H1 (cell line): ENCODE data around the gene CTNNBL1. TPM values are rescaled to one million over a fixed set of nuclear protein-coding genes. Genes with fewer than 3 reads are reported as not detected.

Experiments
- CTCF ChIA-PET: fragments of 300-600 bp; sonication (Branson Sonifier 250); formaldehyde crosslinking; loops from one replicate; lab custom pipeline; 2021; ENCODE audit not compliant: partially characterized antibody; lab: Charles Lee
- POLR2A ChIA-PET: fragments of 300-600 bp; sonication (Branson Sonifier 250); formaldehyde crosslinking; loops from one replicate; lab custom pipeline; 2021; ENCODE audit warnings: inconsistent platforms; ENCODE audit not compliant: partially characterized antibody; lab: Charles Lee
- DNase-seq, 2 experiments: peaks; one replicate each; pipeline versions ENCODE4 v3.0.0 to v3.0.0-alpha.2; 2010 to 2022; ENCODE audit warnings: low spot score in 2 of 2, low read depth in 1 of 2, mixed read lengths in 1 of 2
- FAIRE-seq: peaks from 2 replicates; lab custom pipeline; 2011; peaks lifted over from hg19 to GRCh38; lab: Jason Lieb, UNC
- H2AFZ ChIP-seq: 2 replicates; pipeline ENCODE4 v1.8.1; 2012; ENCODE audit warnings: low read length, inconsistent platforms
- H2AK5ac ChIP-seq: 2 replicates; pipeline ENCODE4 v1.6.1; 2013; ENCODE audit warnings: low read depth, low read length
- H2BK120ac ChIP-seq: replicated peaks from 2 replicates; pipeline ENCODE3; 2013; ENCODE audit warnings: low read depth, low read length, inconsistent platforms
- H2BK12ac ChIP-seq: 2 replicates; pipeline ENCODE4 v1.6.1; 2013; ENCODE audit warnings: low read depth, low read length
- H2BK15ac ChIP-seq: 2 replicates; pipeline ENCODE4 v1.6.1; 2013; ENCODE audit warnings: low read length
- H2BK20ac ChIP-seq: 2 replicates; pipeline ENCODE4 v1.6.1; 2013; ENCODE audit warnings: low read length
- H2BK5ac ChIP-seq: 2 replicates; pipeline ENCODE4 v1.6.1; 2013; ENCODE audit warnings: low read depth, low read length
- H3K14ac ChIP-seq: 2 replicates; pipeline ENCODE4 v1.6.1; 2013; ENCODE audit warnings: inconsistent platforms; ENCODE audit not compliant: insufficient read length
- H3K18ac ChIP-seq: 2 replicates; pipeline ENCODE4 v1.6.1; 2013; ENCODE audit warnings: low read length; ENCODE audit errors: extremely low read depth
- H3K23ac ChIP-seq: 2 replicates; pipeline ENCODE4 v1.6.1; 2013; ENCODE audit warnings: inconsistent platforms; ENCODE audit not compliant: insufficient read length
- H3K23me2 ChIP-seq: 2 replicates; pipeline ENCODE4 v1.6.1; 2013; ENCODE audit warnings: low read depth, low read length
- H3K27ac ChIP-seq: 2 replicates; pipeline ENCODE4 v1.6.1; 2011; ENCODE audit warnings: low read depth, low read length, inconsistent platforms
- H3K27me3 ChIP-seq, 4 experiments: replicated peaks in 1 of 4; 1 replicate in 1 of 4; 2 replicates in 3 of 4; pipeline versions ENCODE4 v1.6.1 to v1.8.1; 2011 to 2013; ENCODE audit warnings: low read length in 3 of 4, mild to moderate bottlenecking in 3 of 4, inconsistent platforms in 2 of 4, mixed read lengths in 2 of 4, moderate library complexity in 1 of 4; ENCODE audit not compliant: control insufficient read depth in 3 of 4, insufficient read depth in 3 of 4; ENCODE audit errors: extremely low read depth in 1 of 4
- H3K36me3 ChIP-seq, 4 experiments: 2 replicates each; pipeline versions ENCODE4 v1.6.1 to v1.8.1; 2011 to 2013; ENCODE audit warnings: mild to moderate bottlenecking in 4 of 4, low read length in 3 of 4, moderate library complexity in 2 of 4, control low read depth in 1 of 4, inconsistent platforms in 1 of 4; ENCODE audit not compliant: insufficient read depth in 4 of 4, control insufficient read depth in 2 of 4
- H3K4ac ChIP-seq: replicated peaks from 2 replicates; pipeline ENCODE3; 2013; ENCODE audit warnings: low read length, low read depth, mixed read lengths, inconsistent platforms; ENCODE audit not compliant: insufficient read length
- H3K4me1 ChIP-seq, 4 experiments: replicated peaks in 1 of 4; 1 replicate in 1 of 4; 2 replicates in 3 of 4; pipeline versions ENCODE4 v1.6.1 to v1.8.1; 2011 to 2013; ENCODE audit warnings: low read length in 3 of 4, inconsistent platforms in 2 of 4, mixed read lengths in 1 of 4; ENCODE audit not compliant: insufficient read depth in 4 of 4, control insufficient read depth in 3 of 4
- H3K4me2 ChIP-seq, 2 experiments: 2 replicates each; pipeline versions ENCODE4 v1.6.1 to v1.8.1; 2011 to 2013; ENCODE audit warnings: low read depth in 2 of 2, low read length in 2 of 2, control low read depth in 1 of 2, inconsistent platforms in 1 of 2, mild to moderate bottlenecking in 1 of 2; ENCODE audit not compliant: insufficient read depth in 1 of 2
- H3K4me3 ChIP-seq, 4 experiments: fragments of 200-600, 300-600 bp in 1 of 4; sonication (generic), shearing (Covaris generic), sonication (Bioruptor Twin) in 1 of 4; 2 replicates each; pipeline versions ENCODE4 v1.5.1 to v1.8.1; 2011 to 2016; ENCODE audit warnings: low read length in 4 of 4, low read depth in 3 of 4, control low read depth in 2 of 4, inconsistent platforms in 2 of 4, mild to moderate bottlenecking in 2 of 4, mixed read lengths in 1 of 4, moderate library complexity in 1 of 4; ENCODE audit not compliant: insufficient read depth in 2 of 4; ENCODE audit errors: extremely low read depth in 1 of 4
- H3K56ac ChIP-seq: replicated peaks from 2 replicates; pipeline ENCODE3; 2013; ENCODE audit warnings: low read depth, mild to moderate bottlenecking, mixed read lengths, low read length, inconsistent platforms; ENCODE audit not compliant: insufficient read length
- H3K79me1 ChIP-seq: 2 replicates; pipeline ENCODE4 v1.6.1; 2013; ENCODE audit warnings: low read depth, low read length, control low read depth
- H3K79me2 ChIP-seq, 2 experiments: 2 replicates each; pipeline versions ENCODE4 v1.6.1 to v1.8.1; 2012 to 2013; ENCODE audit warnings: low read length in 2 of 2, mild to moderate bottlenecking in 2 of 2, inconsistent platforms in 1 of 2; ENCODE audit not compliant: insufficient read depth in 2 of 2, control insufficient read depth in 1 of 2
- H3K9ac ChIP-seq, 4 experiments: replicated peaks in 1 of 4; 1 replicate in 1 of 4; 2 replicates in 3 of 4; pipeline versions ENCODE4 v1.6.1 to v1.8.1; 2011 to 2013; ENCODE audit warnings: low read depth in 3 of 4, low read length in 3 of 4, control low read depth in 2 of 4, mild to moderate bottlenecking in 2 of 4, moderate library complexity in 2 of 4, inconsistent platforms in 1 of 4; ENCODE audit errors: extremely low read depth in 1 of 4
- H3K9me3 ChIP-seq, 2 experiments: 2 replicates each; pipeline versions ENCODE4 v1.6.1 to v1.8.1; 2012 to 2013; ENCODE audit warnings: mild to moderate bottlenecking in 2 of 2, moderate library complexity in 2 of 2, control low read depth in 1 of 2, inconsistent platforms in 1 of 2, low read depth in 1 of 2, low read length in 1 of 2, mixed read lengths in 1 of 2; ENCODE audit not compliant: insufficient read depth in 2 of 2
- H4K20me1 ChIP-seq, 2 experiments: replicated peaks in 1 of 2; 2 replicates each; pipeline versions ENCODE3 to v1.8.1; 2011 to 2013; ENCODE audit warnings: inconsistent platforms in 2 of 2, low read length in 2 of 2, mild to moderate bottlenecking in 1 of 2; ENCODE audit not compliant: insufficient read depth in 2 of 2, control insufficient read depth in 1 of 2
- H4K5ac ChIP-seq: 2 replicates; pipeline ENCODE4 v1.6.1; 2013; ENCODE audit warnings: low read length, low read depth, mixed read lengths, inconsistent platforms; ENCODE audit not compliant: insufficient read length
- H4K8ac ChIP-seq: 2 replicates; pipeline ENCODE4 v1.8.0; 2013; ENCODE audit warnings: mild to moderate bottlenecking, moderate library complexity, low read length, inconsistent platforms; ENCODE audit not compliant: insufficient read depth; ENCODE audit errors: extremely low read depth
- H4K91ac ChIP-seq: replicated peaks from 2 replicates; pipeline ENCODE3; 2013; ENCODE audit warnings: low read length, mixed read lengths, inconsistent platforms; ENCODE audit not compliant: insufficient read length
- ATF2 ChIP-seq: IDR thresholded peaks from 2 replicates; pipeline ENCODE4 v1.6.1; 2012; ENCODE audit warnings: low read length, inconsistent platforms
- CREB1 ChIP-seq: IDR thresholded peaks from 2 replicates; pipeline ENCODE4 v1.6.1; 2012; ENCODE audit warnings: inconsistent platforms
- KDM1A ChIP-seq: fragments of 200-600, 300-600 bp; sonication (generic); IDR thresholded peaks from 2 replicates; pipeline ENCODE4 v1.7.1; 2016; ENCODE audit warnings: mild to moderate bottlenecking, low read length, borderline replicate concordance
- POLR2AphosphoS5 ChIP-seq: IDR thresholded peaks from 2 replicates; pipeline ENCODE4 v1.6.1; 2011; ENCODE audit warnings: low read depth, low read length
- SAP30 ChIP-seq: fragments of 300-600 bp; sonication (generic); IDR thresholded peaks from 2 replicates; pipeline ENCODE4 v1.7.1; 2012; ENCODE audit warnings: low read length, moderate library complexity, mild to moderate bottlenecking, inconsistent platforms; ENCODE audit not compliant: insufficient read depth, insufficient replicate concordance
- SIN3A ChIP-seq, 2 experiments: IDR thresholded peaks in 1 of 2; conservative IDR thresholded peaks in 1 of 2; 2 replicates each; pipeline ENCODE4 v1.6.1; 2011 to 2012; ENCODE audit warnings: low read length in 2 of 2, improper control_type of control experiment in 1 of 2, low read depth in 1 of 2, mild to moderate bottlenecking in 1 of 2
- TAF1 ChIP-seq: IDR thresholded peaks from 2 replicates; pipeline ENCODE4 v1.6.1; 2011; ENCODE audit warnings: mild to moderate bottlenecking, low read depth, low read length
- TBP ChIP-seq: IDR thresholded peaks from 2 replicates; pipeline ENCODE4 v1.6.1; 2011; ENCODE audit warnings: low read depth, low read length, improper control_type of control experiment
- TEAD4 ChIP-seq: IDR thresholded peaks from 2 replicates; pipeline ENCODE4 v1.6.1; 2012; ENCODE audit warnings: low read depth, low read length, inconsistent platforms, mixed read lengths
- WGBS, 2 experiments: shearing (Covaris generic) in 1 of 2; methylation state at CpG; one replicate each; pipeline versions ENCODE4 v1.1.6 to v1.1.7; 2013 to 2015; ENCODE audit warnings: low lambda C conversion rate in 2 of 2, mixed read lengths in 2 of 2, inconsistent platforms in 1 of 2, low coverage in 1 of 2, missing lambda C conversion rate in 1 of 2; ENCODE audit not compliant: insufficient replicate concordance in 2 of 2, insufficient coverage in 1 of 2, insufficient read length in 1 of 2; ENCODE audit errors: extremely low coverage in 1 of 2, missing lambda C conversion rate in 1 of 2; 5-methylcytosine and 5-hydroxymethylcytosine counted together
- polyA plus RNA-seq, 7 experiments: library from polyadenylated mRNA; depleted of rRNA in 3 of 7; stranded (reverse) in 5 of 7; unstranded in 2 of 7; fragments of >200 nt in 5 of 7; fragments of 200-250 nt in 2 of 7; gene quantifications; 1 replicate in 5 of 7; 2 replicates in 1 of 7; 4 replicates in 1 of 7; pipeline versions ENCODE4 v1.2.1 to v1.2.3, GENCODE V29; 2011 to 2013; ENCODE audit warnings: missing spikeins in 2 of 7, mixed read lengths in 2 of 7
- total RNA-seq: library from RNA; stranded (reverse); fragmentation: NEBNext Ultra II Directional; extraction: Animal tissue kit (Norgen Biotek cat#: 25700); gene quantifications from 2 replicates; pipeline ENCODE4 v1.2.1, GENCODE V29; 2021

Gene CTNNBL1
- total and polyA plus RNA-seq, 2 of the 8 experiments (the other 6 are each of a cell fraction or from before 2014, with no cell fraction given) = 19.6 to 81.6 TPM

DNA sequence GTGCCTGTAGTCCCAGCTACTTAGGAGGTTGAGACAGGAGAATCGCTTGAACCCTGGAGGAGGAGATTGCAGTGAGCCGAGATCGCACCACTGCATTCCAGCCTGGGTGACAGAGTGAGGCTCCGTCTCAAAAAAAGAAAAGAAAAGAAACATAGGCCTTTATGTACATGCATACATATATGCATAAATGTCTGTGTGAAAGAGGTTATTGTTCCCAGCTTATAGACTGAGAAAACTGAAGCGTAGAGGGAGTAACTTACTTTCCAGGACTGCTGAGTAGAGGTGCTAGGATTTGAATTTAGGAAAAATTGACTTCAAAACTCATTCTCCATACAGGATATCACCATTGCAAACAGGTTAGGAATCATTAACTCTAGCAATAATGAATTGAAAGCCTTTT lies 32.0 kb downstream of the CTNNBL1 start:
- Histone ChIP-seq H3K36me3 (no peaks in the 10 kb centered on the region), H2BK20ac (no peak overlapping the region), H3K23ac (no peak overlapping the region), H2BK5ac (no peak overlapping the region), H3K4me1 (peaks cover 0 to 6% (median 2%) of the 10 kb centered on the region in 4 experiments; a peak in 3 of 7 replicates), H2BK120ac (no peak overlapping the region), H3K4ac (no peak overlapping the region), H3K4me3 (no peak overlapping the region), H4K20me1 (peaks cover 0 to 2% of the 10 kb centered on the region in 2 experiments), H3K23me2 (no peaks in the 10 kb centered on the region), H3K27me3 (no peaks in the 10 kb centered on the region), H3K79me2 (peaks cover 0 to 27% of the 10 kb centered on the region in 2 experiments; a peak in 2 of 4 replicates), H2BK15ac (no peak overlapping the region), H2AFZ (no peak overlapping the region), H3K9me3 (no peaks in the 10 kb centered on the region), H3K14ac (no peak overlapping the region), H3K56ac (no peak overlapping the region), H3K27ac (no peak overlapping the region), H2AK5ac (no peak overlapping the region), H3K9ac (no peak overlapping the region), H4K5ac (no peak overlapping the region), H2BK12ac (no peak overlapping the region), H4K8ac (no peak overlapping the region), H3K18ac (no peak overlapping the region), H4K91ac (no peak overlapping the region), H3K79me1 (no peaks in the 10 kb centered on the region), H3K4me2 (no peak overlapping the region)
- FAIRE-seq = no peak
- 97% methylated on average over 5 of the region's 5 CpGs; no CpG with 5 or more reads in 1 of the 2 experiments for WGBS, 2 experiments
- no peak for DNase-seq
- TF ChIP-seq CREB1 = no peak
- no peak for TF ChIP-seq SAP30
- no peak for TF ChIP-seq ATF2
- no peak for TF ChIP-seq TBP
- no peak for TF ChIP-seq KDM1A
- TF ChIP-seq TAF1 = no peak
- TF ChIP-seq POLR2AphosphoS5 = no peak
- no peak for TF ChIP-seq TEAD4
- no peak for TF ChIP-seq SIN3A (conservative IDR thresholded peaks at IDR 0.05 in 1 of 2, IDR thresholded peaks at IDR 0.05 in 1 of 2; ENCODE audit: low read depth in 1 of 2, low read length in 2 of 2)
- CTCF ChIA-PET = interaction anchor here (0.6 to 1.5 kb wide), 5 partner anchors 15 to 266 kb away, joined by 3 to 4 read pairs (median 3); no protein-coding TSS in a partner anchor
- POLR2A ChIA-PET = interaction anchor here (2.1 kb wide), 1 partner anchor 32 kb away, joined by 4 read pairs; the partner anchor contains the start of gene CTNNBL1
